Stimulated activated CD4-positive, alpha-beta T cell treated with anti-CD3 and anti-CD28 coated beads, TNF-alpha, amount 100 ng/mL, for 4 hours (primary cell): ENCODE measurements around the gene PPEF2.

ENCODE experiments used
- DNase-seq, 3 experiments: peaks; one replicate each; pipeline ENCODE4 v3.0.0-alpha.2; 2020; ENCODE audit warnings: low read depth in 3 of 3

PPEF2 gene

GRCh38 chr4:75830906-75831305 lies 71.3 kb downstream of the PPEF2 start:
- no peak for DNase-seq

DNA sequence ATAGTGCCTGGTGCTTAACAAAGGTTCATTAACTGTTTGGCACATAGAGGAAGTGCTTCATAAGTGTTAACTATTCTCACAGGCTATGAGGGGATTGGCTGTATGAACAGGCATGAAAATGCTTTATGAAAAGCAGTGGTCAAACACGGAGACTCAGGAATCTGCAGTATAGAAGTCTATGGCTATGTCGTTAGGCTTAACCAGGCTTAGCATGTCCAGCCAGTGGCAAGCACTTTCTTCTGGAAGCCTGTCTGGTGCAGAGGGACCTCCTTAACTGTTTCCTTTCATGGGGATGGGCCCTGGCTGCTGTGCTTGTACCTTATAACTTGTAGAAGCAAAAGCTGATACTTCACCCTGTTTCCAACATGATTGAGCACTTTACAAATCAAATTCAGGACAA lies 78.4 kb downstream of the PPEF2 start:
- no peak for DNase-seq

DNA sequence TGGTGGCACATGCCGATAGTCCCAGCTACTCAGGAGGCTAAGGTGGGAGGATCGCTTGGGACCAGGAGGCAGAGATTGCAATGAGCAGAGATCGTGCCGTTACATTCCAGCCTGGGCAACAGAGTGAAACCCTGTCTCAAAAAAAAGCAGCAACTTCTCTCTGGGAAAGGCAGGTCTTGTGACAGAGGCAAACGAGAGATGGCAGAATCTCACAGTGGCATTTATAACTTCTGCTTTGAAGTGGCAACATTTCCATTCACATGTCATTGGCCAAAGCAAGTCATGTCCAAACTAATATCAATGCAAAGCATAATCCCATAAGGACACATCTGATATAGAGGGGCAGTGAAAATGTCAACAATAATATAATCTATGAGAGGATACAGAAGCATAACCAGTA lies 79.8 kb downstream of the PPEF2 start:
- DNase-seq, result no peak

DNA sequence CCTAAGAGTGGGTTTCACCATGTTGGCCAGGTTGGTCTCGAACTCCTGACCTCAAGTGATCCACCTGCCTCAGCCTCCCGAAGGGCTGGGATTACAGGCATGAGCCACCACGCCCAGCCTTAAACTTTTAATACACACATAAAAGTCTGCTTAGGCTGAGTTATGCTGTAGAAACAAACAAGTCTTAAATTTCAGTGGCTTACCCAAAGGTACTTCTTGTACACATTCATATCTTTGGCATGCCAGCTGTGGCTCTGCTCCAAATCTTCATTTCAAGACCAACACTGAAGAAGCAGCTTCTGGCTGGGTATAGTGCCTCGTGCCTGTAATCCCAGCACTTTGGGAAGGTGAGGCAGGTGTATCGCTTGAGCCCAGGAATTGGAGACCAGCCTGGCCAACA lies 80.3 kb downstream of the PPEF2 start:
- DNase-seq, result no peak

DNA sequence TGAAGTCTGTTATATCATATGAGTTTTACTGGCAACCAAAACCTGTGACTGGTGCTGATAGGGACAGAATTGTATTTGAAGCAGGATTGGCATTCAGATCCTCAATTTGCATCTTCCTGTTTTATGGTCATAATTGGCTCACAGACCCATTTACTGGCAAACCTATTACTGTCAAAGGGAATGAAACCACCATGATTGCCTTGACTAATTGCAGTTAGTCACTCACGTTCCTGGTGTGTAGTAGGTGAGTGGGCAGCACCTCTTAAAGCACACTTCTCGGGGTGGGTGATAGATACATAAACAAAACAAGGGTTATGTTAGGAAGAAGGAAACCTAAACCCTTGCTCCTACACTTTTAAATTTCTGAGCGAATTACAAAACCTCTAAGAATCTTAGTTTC lies 81.0 kb downstream of the PPEF2 start:
- no peak for DNase-seq

- DNase-seq, result no peak
Measured at GRCh38 chr4:75820676-75821075, 81.6 kb downstream of the PPEF2 start.

- no peak for DNase-seq
Measured at GRCh38 chr4:75820197-75820596, 82.1 kb downstream of the PPEF2 start.

DNA sequence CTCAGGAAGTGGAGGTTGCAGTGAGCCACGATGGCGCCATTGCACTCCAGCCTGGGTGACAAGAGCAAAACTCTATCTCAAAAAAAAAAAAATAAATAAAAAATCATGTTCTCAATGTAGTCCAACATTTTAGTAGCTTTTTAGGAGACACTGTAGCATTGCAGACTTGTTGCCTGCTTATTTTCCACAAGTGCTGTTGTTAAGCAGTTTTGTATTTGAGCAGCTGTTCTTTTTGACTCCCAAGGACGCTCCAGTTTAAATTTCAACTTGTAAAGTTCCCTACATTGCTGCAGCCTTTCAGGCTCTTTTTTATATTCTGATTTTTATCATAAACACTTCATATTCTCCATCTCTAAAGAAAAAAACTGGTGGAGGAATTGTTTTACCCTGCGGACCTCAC lies 83.1 kb downstream of the PPEF2 start:
- no peak for DNase-seq

- DNase-seq, result no peak
Measured at GRCh38 chr4:75817901-75818300, 84.4 kb downstream of the PPEF2 start.
